Vagina (tissue), 2 donors: ENCODE results near the gene UTP25.

Experiments
- CTCF ChIP-seq, 3 experiments: fragments of 450-650 bp in 2 of 3; fragments of 200-600 bp in 1 of 3; sonication (generic) in 1 of 3; IDR thresholded peaks; one replicate each; pipeline ENCODE4 v1.5.1; 2017 to 2019; ENCODE audit warnings: antibody characterized with exemption in 3 of 3, mild to moderate bottlenecking in 2 of 3, moderate library complexity in 2 of 3
- POLR2A ChIP-seq, 2 donors: fragments of 450-650 bp; IDR thresholded peaks; one replicate each; pipeline ENCODE4 v1.6.1; 2017; ENCODE audit warnings: antibody characterized with exemption in 2 of 2, mild to moderate bottlenecking in 2 of 2, moderate library complexity in 2 of 2

GRCh38 chr1:209831615-209832014 is 3.8 kb downstream of the UTP25 start:
- TF ChIP-seq POLR2A (IDR thresholded peaks at IDR 0.05) (no peak), CTCF (IDR thresholded peaks at IDR 0.05) (no peak)
